ENCODE results near the gene BRWD1.

- no peak for TF ChIP-seq POLR2A (IDR thresholded peaks at IDR 0.05)
- TF ChIP-seq POLR2AphosphoS5 (IDR thresholded peaks at IDR 0.05; ENCODE audit: insufficient read depth in 1 of 2, low read depth in 1 of 2): no peak
Measured at GRCh38 chr21:39137248-39138178, 175.9 kb downstream of the BRWD1 start.

Data from vagina (tissue), 2 donors.